RWPE2 (cell line): ENCODE results near the gene DGKI.
A peak's percentile ranks its signal among the peaks of the same experiment; 100 is the strongest.
"Not testable (repeated sequence)": the region's sequence is repeated elsewhere in the genome, so short reads cannot be mapped to it uniquely, and the experiment has no call there.

ENCODE experiments used
- ATAC-seq: fragments of 200-7000 bp; cut with Tn5 transposase; 3 replicates; pipeline ENCODE4 v1.9.1; 2021; ENCODE audit warnings: low read depth
- DNase-seq: peaks from one replicate; pipeline ENCODE4 v3.0.0-alpha.2; 2020; ENCODE audit warnings: low spot score
- H3K27ac ChIP-seq: fragments of 450-650 bp; 2 replicates; pipeline ENCODE4 v1.5.1; 2017; ENCODE audit warnings: mild to moderate bottlenecking; ENCODE audit not compliant: poor library complexity, severe bottlenecking
- H3K27me3 ChIP-seq: fragments of 250-450 bp; sonication (Bioruptor Pico); 2 replicates; pipeline ENCODE4 v1.5.1; 2021; ENCODE audit warnings: mild to moderate bottlenecking, moderate library complexity; ENCODE audit not compliant: insufficient read depth, poor library complexity, severe bottlenecking
- H3K36me3 ChIP-seq: fragments of 250-450 bp; sonication (Bioruptor Pico); 2 replicates; pipeline ENCODE4 v1.5.1; 2020; ENCODE audit warnings: low read depth, mild to moderate bottlenecking, moderate library complexity
- H3K4me1 ChIP-seq: fragments of 250-450 bp; sonication (Bioruptor Pico); 2 replicates; pipeline ENCODE4 v1.5.1; 2021; ENCODE audit warnings: mild to moderate bottlenecking, moderate library complexity; ENCODE audit not compliant: insufficient read depth, poor library complexity, severe bottlenecking
- H3K4me3 ChIP-seq: fragments of 250-450 bp; sonication (Bioruptor Pico); 2 replicates; pipeline ENCODE4 v1.5.1; 2021; ENCODE audit warnings: mild to moderate bottlenecking, moderate library complexity; ENCODE audit not compliant: severe bottlenecking
- H3K9me3 ChIP-seq: fragments of 250-450 bp; sonication (Bioruptor Pico); 2 replicates; pipeline ENCODE4 v1.5.1; 2021; ENCODE audit warnings: mild to moderate bottlenecking, moderate library complexity; ENCODE audit not compliant: severe bottlenecking
- CTCF ChIP-seq: fragments of 450-650 bp; IDR thresholded peaks from one replicate; pipeline ENCODE4 v1.5.1; 2017; ENCODE audit warnings: mild to moderate bottlenecking, moderate library complexity; ENCODE audit not compliant: poor library complexity, severe bottlenecking

DGKI gene

GRCh38 chr7:137454246-137454724 lies 392.5 kb downstream of the DGKI start:
- no peaks in the 10 kb centered on the region for H3K36me3 ChIP-seq
- no peak overlapping the region for H3K27ac ChIP-seq
- H3K4me1 ChIP-seq = peaks cover 9% of the 10 kb centered on the region
- DNase-seq (no peak), ATAC-seq (peak; percentile 55; the same call in 1 of the 3 replicates)
- TF ChIP-seq CTCF = peak; percentile 82
- no peak overlapping the region for H3K4me3 ChIP-seq
- H3K9me3 ChIP-seq = no peaks in the 10 kb centered on the region
- H3K27me3 ChIP-seq = peaks cover 11% of the 10 kb centered on the region

- H3K27ac ChIP-seq = no peak overlapping the region
- no peak for ATAC-seq
- H3K4me3 ChIP-seq = no peak overlapping the region
- H3K36me3 ChIP-seq = no peaks in the 10 kb centered on the region
- H3K9me3 ChIP-seq = no peaks in the 10 kb centered on the region
- peaks cover 4% of the 10 kb centered on the region for H3K4me1 ChIP-seq
- peaks cover 17% of the 10 kb centered on the region for H3K27me3 ChIP-seq
- no peak for DNase-seq
- no peak for TF ChIP-seq CTCF
These were observed 393.4 kb downstream of the DGKI start for GRCh38 chr7:137453356-137453755.

GRCh38 chr7:137449016-137449415 lies 397.8 kb downstream of the DGKI start:
- H3K9me3 ChIP-seq = no peaks in the 10 kb centered on the region
- ATAC-seq = no peak
- H3K27me3 ChIP-seq = peaks cover 28% of the 10 kb centered on the region
- H3K27ac ChIP-seq = no peak overlapping the region
- DNase-seq = no peak
- no peak overlapping the region for H3K4me3 ChIP-seq
- H3K4me1 ChIP-seq = peaks cover under 1% of the 10 kb centered on the region
- TF ChIP-seq CTCF = no peak
- no peaks in the 10 kb centered on the region for H3K36me3 ChIP-seq

- ATAC-seq, H3K36me3 ChIP-seq, H3K4me1 ChIP-seq, H3K4me3 ChIP-seq, DNase-seq, H3K27ac ChIP-seq, H3K9me3 ChIP-seq: not testable (repeated sequence)
- peaks cover 28% of the 10 kb centered on the region for H3K27me3 ChIP-seq
These were observed 398.2 kb downstream of the DGKI start for GRCh38 chr7:137448572-137448971.

- DNase-seq = no peak
- H3K4me3 ChIP-seq = no peak overlapping the region
- ATAC-seq = no peak
- H3K9me3 ChIP-seq = peaks cover 2% of the 10 kb centered on the region
- H3K27ac ChIP-seq = no peak overlapping the region
- TF ChIP-seq CTCF = no peak
- peaks cover 10% of the 10 kb centered on the region for H3K4me1 ChIP-seq
- H3K27me3 ChIP-seq = peaks cover 25% of the 10 kb centered on the region
- no peaks in the 10 kb centered on the region for H3K36me3 ChIP-seq
These were observed 400.7 kb downstream of the DGKI start for GRCh38 chr7:137446025-137446424.
